GM12878 (cell line): Measurements from ENCODE around the gene AP1G2. TPM values are rescaled to one million over a fixed set of nuclear protein-coding genes. Genes with fewer than 3 reads are reported as not detected.

ENCODE experiments used
- ATAC-seq: fragments of 200-7000 bp; cut with Tn5 transposase; 3 replicates; pipeline ENCODE4 v1.9.1; 2020; ENCODE audit warnings: mild to moderate bottlenecking, moderate library complexity
- BruUV-seq: library from RNA; stranded (reverse); fragments of 400-500 nt; replicated peaks from 2 replicates; lab custom pipeline; 2021; lab: Mats Ljungman, UMichigan
- CTCF ChIA-PET: fragments of 300-600 bp; sonication (Branson Sonifier 250); formaldehyde crosslinking; extraction: SDS; loops from one replicate; lab custom pipeline; 2021; ENCODE audit warnings: inconsistent platforms; lab: Yijun Ruan, JAX
- POLR2A ChIA-PET: fragments of 350-600 bp; formaldehyde crosslinking; extraction: SDS; loops from one replicate; lab custom pipeline; 2021; ENCODE audit warnings: inconsistent platforms; lab: Charles Lee
- RAD21 ChIA-PET: fragments of 300-600 bp; sonication (Branson Sonifier 250); formaldehyde crosslinking; loops from one replicate; lab custom pipeline; 2023; ENCODE audit warnings: antibody characterized with exemption; ENCODE audit not compliant: unreplicated experiment; lab: Charles Lee
- SMC1A ChIA-PET: fragments of 300-600 bp; sonication (Branson Sonifier 250); formaldehyde crosslinking; loops from one replicate; lab custom pipeline; 2023; ENCODE audit not compliant: unreplicated experiment, uncharacterized antibody; lab: Charles Lee
- DNase-seq: peaks from one replicate; pipeline ENCODE4 v3.0.0-alpha.2; 2011; ENCODE audit warnings: low read depth, low spot score
- FAIRE-seq: peaks from 3 replicates; lab custom pipeline; 2011; peaks lifted over from hg19 to GRCh38; lab: Jason Lieb, UNC
- H2AFZ ChIP-seq: 2 replicates; pipeline ENCODE4 v1.6.0; 2011; ENCODE audit warnings: low read depth, low read length, control low read depth; ENCODE audit not compliant: control insufficient read depth
- H3K27ac ChIP-seq: 2 replicates; pipeline ENCODE4 v1.5.1; 2011; ENCODE audit warnings: control low read depth; ENCODE audit not compliant: control insufficient read depth, insufficient read depth
- H3K27me3 ChIP-seq, 2 experiments: replicated peaks in 1 of 2; 2 replicates each; pipeline versions ENCODE4 v1.6.0 to v1.6.1; 2011; ENCODE audit warnings: low read length in 1 of 2; ENCODE audit not compliant: control insufficient read depth in 2 of 2, insufficient read depth in 2 of 2
- H3K36me3 ChIP-seq, 2 experiments: 2 replicates each; pipeline ENCODE4 v1.5.1; 2011; ENCODE audit warnings: low read length in 1 of 2; ENCODE audit not compliant: control insufficient read depth in 2 of 2, insufficient read depth in 2 of 2
- H3K4me1 ChIP-seq: 2 replicates; pipeline ENCODE4 v1.6.1; 2011; ENCODE audit warnings: mild to moderate bottlenecking, low read length, moderate library complexity, mixed read lengths; ENCODE audit not compliant: control insufficient read depth, insufficient read depth
- H3K4me2 ChIP-seq: 2 replicates; pipeline ENCODE4 v1.6.0; 2011; ENCODE audit warnings: control low read depth; ENCODE audit not compliant: control insufficient read depth, insufficient read depth
- H3K4me3 ChIP-seq: fragments of 200-600 bp; sonication (generic); 2 replicates; pipeline ENCODE4 v1.5.1; 2016
- H3K79me2 ChIP-seq: 2 replicates; pipeline ENCODE4 v1.6.0; 2011; ENCODE audit warnings: low read length; ENCODE audit not compliant: control insufficient read depth, insufficient read depth
- H3K9ac ChIP-seq: 2 replicates; pipeline ENCODE4 v1.8.0; 2011; ENCODE audit warnings: low read length, control low read depth, mixed read lengths; ENCODE audit not compliant: control insufficient read depth, insufficient read depth
- H3K9me3 ChIP-seq: replicated peaks from 3 replicates; pipeline ENCODE4 v1.5.1; 2011; ENCODE audit warnings: mild to moderate bottlenecking, low read length; ENCODE audit not compliant: control insufficient read depth, insufficient read depth
- H4K20me1 ChIP-seq: 2 replicates; pipeline ENCODE4 v1.6.0; 2011; ENCODE audit not compliant: control insufficient read depth, insufficient read depth
- BCL11A ChIP-seq: IDR thresholded peaks from 2 replicates; pipeline ENCODE4 v1.6.1; 2011; ENCODE audit warnings: low read depth, low read length
- CBX3 ChIP-seq: fragments of 200-600 bp; sonication (generic); IDR thresholded peaks from 2 replicates; pipeline ENCODE4 v1.6.1; 2016; ENCODE audit warnings: low read depth, borderline replicate concordance
- CHD1 ChIP-seq: IDR thresholded peaks from 2 replicates; pipeline ENCODE4 v1.6.1; 2012; ENCODE audit warnings: low read depth, low read length, improper control_type of control experiment
- CREB1 ChIP-seq: IDR thresholded peaks from 2 replicates; pipeline ENCODE4 v1.6.1; 2012; ENCODE audit warnings: low read depth, mild to moderate bottlenecking, inconsistent platforms
- FOS ChIP-seq: IDR thresholded peaks from 3 replicates; pipeline ENCODE4 v1.6.1; 2011; ENCODE audit warnings: borderline replicate concordance; ENCODE audit not compliant: insufficient read length; ENCODE audit errors: extremely low read depth
- NKRF ChIP-seq: fragments of 450-650 bp; conservative IDR thresholded peaks from 2 replicates; pipeline ENCODE4 v1.6.1; 2017; ENCODE audit warnings: mild to moderate bottlenecking, moderate library complexity
- NR2C1 ChIP-seq: fragments of 450-650 bp; IDR thresholded peaks from 2 replicates; pipeline ENCODE4 v1.6.1; 2017; ENCODE audit warnings: antibody characterized with exemption, mild to moderate bottlenecking, moderate library complexity
- POU2F2 ChIP-seq: IDR thresholded peaks from 3 replicates; pipeline ENCODE4 v1.6.1; 2011; ENCODE audit warnings: low read depth, mild to moderate bottlenecking, low read length, borderline replicate concordance
- REST ChIP-seq: IDR thresholded peaks from 2 replicates; pipeline ENCODE4 v1.6.1; 2012; ENCODE audit warnings: mild to moderate bottlenecking, low read depth, low read length
- WGBS: methylation state at CpG from one replicate; pipeline ENCODE4 v1.1.6; 2016; ENCODE audit warnings: low lambda C conversion rate; ENCODE audit not compliant: insufficient replicate concordance, insufficient coverage; ENCODE audit errors: missing lambda C conversion rate; 5-methylcytosine and 5-hydroxymethylcytosine counted together
- in situ Hi-C: fragments of 300-500 bp; cut with MboI; formaldehyde crosslinking; loops from 9 replicates; pipeline ENCODE4 v1.14.3; 2018; ENCODE audit warnings: mixed read lengths
- intact Hi-C: fragments of 100-400 bp; cut with micrococcal nuclease; formaldehyde crosslinking; loops from one replicate; pipeline ENCODE4 v1.14.2; 2022; ENCODE audit not compliant: unreplicated experiment
- polyA plus RNA-seq, 11 experiments: library from polyadenylated mRNA; depleted of rRNA in 4 of 11; unstranded in 6 of 11; stranded (reverse) in 5 of 11; fragments of >200 nt; fragmentation: Nextera tagmentation in 4 of 11; fragmentation: Illumina TruSeq in 1 of 11; extraction: Ambion mirVana in 4 of 11; extraction: Trizol in 1 of 11; gene quantifications; 1 replicate in 1 of 11; 2 replicates in 10 of 11; pipeline versions ENCODE4 v1.2.1 to v1.2.3, GENCODE V29; 2011 to 2016; ENCODE audit warnings: inconsistent platforms in 2 of 11, missing spikeins in 2 of 11, low read depth in 1 of 11
- total RNA-seq, 4 experiments: library from RNA; depleted of rRNA in 3 of 4; stranded (reverse); fragments of >200 nt in 3 of 4; fragmentation: Illumina TruSeq in 1 of 4; extraction: Trizol in 1 of 4; gene quantifications; 2 replicates each; pipeline versions ENCODE4 v1.2.1 to v1.2.3, GENCODE V29; 2013 to 2021

AP1G2 gene
- total and polyA plus RNA-seq, 10 of the 15 experiments (the other 5 are each of a cell fraction or from before 2014, with no cell fraction given) = 41.5 to 146 (median 103) TPM

GRCh38 chr14:23540141-23540469, 27.5 kb downstream of the AP1G2 start:
- BruUV-seq = no TSS peak
- SMC1A ChIA-PET = interaction anchor here (2.0 kb wide), 1 partner anchor 65 kb away, joined by 4 read pairs; no protein-coding TSS in a partner anchor
- intact Hi-C loops = no loop called here
- Histone ChIP-seq H2AFZ (no peak overlapping the region), H3K9ac (no peak overlapping the region), H3K27ac (no peak overlapping the region), H3K27me3 (no peaks in the 10 kb centered on the region), H3K9me3 (no peaks in the 10 kb centered on the region), H3K36me3 (no peaks in the 10 kb centered on the region), H3K4me3 (no peak overlapping the region), H3K4me1 (no peaks in the 10 kb centered on the region), H4K20me1 (no peaks in the 10 kb centered on the region), H3K79me2 (no peaks in the 10 kb centered on the region), H3K4me2 (no peak overlapping the region)
- DNase-seq (no peak), ATAC-seq (no peak), FAIRE-seq (no peak)
- POLR2A ChIA-PET = interaction anchor here (0.7 kb wide), 1 partner anchor 13 kb away, joined by 3 read pairs; no protein-coding TSS in a partner anchor
- CTCF ChIA-PET = interaction anchor here (0.7 to 11.4 kb wide), 13 partner anchors 8 to 130 kb away, joined by 3 to 131 read pairs (median 7); partner anchors contain the start of gene AP1G2
- TF ChIP-seq CREB1 = no peak
- no peak for TF ChIP-seq REST
- TF ChIP-seq BCL11A = no peak
- no peak for TF ChIP-seq CBX3
- TF ChIP-seq FOS = no peak
- no peak for TF ChIP-seq NR2C1
- no peak for TF ChIP-seq NKRF
- TF ChIP-seq POU2F2 = no peak
- no peak for TF ChIP-seq CHD1
- 55% methylated on average over 4 of the region's 4 CpGs for WGBS
- in situ Hi-C loops = no loop called here
- RAD21 ChIA-PET = interaction anchor here (1.0 to 1.8 kb wide), 3 partner anchors 18 to 62 kb away, joined by 3 to 4 read pairs (median 4); no protein-coding TSS in a partner anchor
